AG10803 (cell line): ENCODE results near the gene SPAAR.
"Not testable (repeated sequence)": the region's sequence is repeated elsewhere in the genome, so short reads cannot be mapped to it uniquely, and the experiment has no call there.

ENCODE experiments used
- DNase-seq: peaks from one replicate; pipeline ENCODE4 v3.0.0; 2010; ENCODE audit warnings: low read depth
- H3K4me3 ChIP-seq: 2 replicates; pipeline ENCODE4 v1.5.1; 2011; ENCODE audit warnings: mild to moderate bottlenecking, low read length, control low read depth
- CTCF ChIP-seq: conservative IDR thresholded peaks from 2 replicates; pipeline ENCODE4 v1.5.1; 2011; ENCODE audit warnings: mild to moderate bottlenecking, low read length, control low read depth, inconsistent platforms

SPAAR gene

GRCh38 chr9:35891646-35892045 is 17.6 kb upstream of the SPAAR start:
- peak; percentile 36 for DNase-seq
- no peak for TF ChIP-seq CTCF
- no peak overlapping the region for H3K4me3 ChIP-seq

GRCh38 chr9:35892051-35892450 is 17.2 kb upstream of the SPAAR start:
- TF ChIP-seq CTCF = no peak
- no peak overlapping the region for H3K4me3 ChIP-seq
- DNase-seq = no peak

GRCh38 chr9:35896570-35896969 is 12.7 kb upstream of the SPAAR start:
- H3K4me3 ChIP-seq = no peak overlapping the region
- TF ChIP-seq CTCF = no peak
- no peak for DNase-seq

- not testable (repeated sequence) for H3K4me3 ChIP-seq, DNase-seq
Observed at GRCh38 chr9:35897376-35898099, 11.8 kb upstream of the SPAAR start.

- no peak for DNase-seq
- TF ChIP-seq CTCF = no peak
Observed at GRCh38 chr9:35898337-35898736, 11.0 kb upstream of the SPAAR start.

GRCh38 chr9:35899021-35899420 is 10.3 kb upstream of the SPAAR start:
- H3K4me3 ChIP-seq = no peak overlapping the region
- TF ChIP-seq CTCF = no peak
- no peak for DNase-seq

More at GRCh38 chr9:35898337-35898736, 11.0 kb upstream of the SPAAR start:
- H3K4me3 ChIP-seq = no peak overlapping the region

- peak; percentile 56 for DNase-seq
- no peak overlapping the region for H3K4me3 ChIP-seq
- peak; percentile 59 for TF ChIP-seq CTCF
Observed at GRCh38 chr9:35903049-35903448, 6.2 kb upstream of the SPAAR start.
